GM23338 (cell line): ENCODE data around the gene CCDC134. TPM values are rescaled to one million over a fixed set of nuclear protein-coding genes. Genes with fewer than 3 reads are reported as not detected.

Experiments
- ATAC-seq: fragments of 200-7000 bp; cut with Tn5 transposase; 3 replicates; pipeline ENCODE4 v1.9.1; 2020
- DNase-seq: peaks from one replicate; pipeline ENCODE4 v3.0.0-alpha.2; 2015; ENCODE audit warnings: low spot score
- H2AFZ ChIP-seq: fragments of 200-600 bp; sonication (generic); 2 replicates; pipeline ENCODE4 v1.8.0; 2016; ENCODE audit warnings: antibody characterized with exemption, mild to moderate bottlenecking, moderate library complexity
- H3F3A ChIP-seq: fragments of 200-600 bp; sonication (generic); replicated peaks from 2 replicates; pipeline ENCODE4 v1.8.0; 2017; ENCODE audit warnings: antibody characterized with exemption, mixed run types, low read depth
- H3K27ac ChIP-seq: fragments of 200-600 bp; sonication (generic); 2 replicates; pipeline ENCODE4 v1.6.1; 2016; ENCODE audit warnings: low read depth
- H3K27me3 ChIP-seq: fragments of 200-600 bp; sonication (generic); 2 replicates; pipeline ENCODE4 v1.8.0; 2016; ENCODE audit warnings: mild to moderate bottlenecking, mixed run types, moderate library complexity; ENCODE audit not compliant: insufficient read depth
- H3K36me3 ChIP-seq: fragments of 200-600 bp; sonication (generic); 2 replicates; pipeline ENCODE4 v1.8.0; 2016; ENCODE audit warnings: mild to moderate bottlenecking; ENCODE audit not compliant: insufficient read depth
- H3K4me1 ChIP-seq: fragments of 200-600 bp; sonication (generic); 2 replicates; pipeline ENCODE4 v1.8.0; 2016; ENCODE audit warnings: mild to moderate bottlenecking, moderate library complexity; ENCODE audit not compliant: insufficient read depth
- H3K4me2 ChIP-seq: fragments of 200-600 bp; sonication (generic); 2 replicates; pipeline ENCODE4 v1.7.1; 2017; ENCODE audit warnings: mixed run types
- H3K4me3 ChIP-seq: fragments of 200-600 bp; sonication (generic); 2 replicates; pipeline ENCODE4 v1.6.1; 2016; ENCODE audit warnings: mixed run types
- H3K79me2 ChIP-seq: fragments of 200-600 bp; sonication (generic); replicated peaks from 2 replicates; pipeline ENCODE4 v1.8.0; 2017; ENCODE audit warnings: mild to moderate bottlenecking; ENCODE audit not compliant: insufficient read depth
- H3K9me2 ChIP-seq: fragments of 200-600 bp; sonication (generic); 2 replicates; pipeline ENCODE4 v1.8.0; 2017; ENCODE audit not compliant: insufficient read depth
- H4K20me1 ChIP-seq: fragments of 200-600 bp; sonication (generic); replicated peaks from 2 replicates; pipeline ENCODE4 v1.8.0; 2017; ENCODE audit warnings: mild to moderate bottlenecking; ENCODE audit not compliant: insufficient read depth
- H3K27ac Mint-ChIP-seq: 2 replicates; pipeline ENCODE4 v1.8.0; 2020; ENCODE audit warnings: inconsistent platforms, mild to moderate bottlenecking, moderate library complexity, mixed read lengths
- H3K27me3 Mint-ChIP-seq: 3 replicates; pipeline ENCODE4 v1.8.0; 2022; ENCODE audit warnings: low read depth, mild to moderate bottlenecking, moderate library complexity, mixed read lengths, inconsistent platforms; ENCODE audit not compliant: insufficient read depth, poor library complexity
- H3K36me3 Mint-ChIP-seq: 3 replicates; pipeline ENCODE4 v1.8.0; 2021; ENCODE audit warnings: low read depth, mild to moderate bottlenecking, inconsistent platforms, moderate library complexity, mixed read lengths
- H3K4me1 Mint-ChIP-seq: 3 replicates; pipeline ENCODE4 v1.8.0; 2020; ENCODE audit warnings: mild to moderate bottlenecking, inconsistent platforms, mixed read lengths
- H3K4me3 Mint-ChIP-seq: 3 replicates; pipeline ENCODE4 v1.8.0; 2021; ENCODE audit warnings: moderate library complexity, mild to moderate bottlenecking, inconsistent platforms, mixed read lengths
- H3K9me3 Mint-ChIP-seq: 3 replicates; pipeline ENCODE4 v1.8.0; 2020; ENCODE audit warnings: moderate library complexity, mild to moderate bottlenecking, inconsistent platforms, mixed read lengths
- CREB1 ChIP-seq: fragments of 250-450 bp; sonication (Bioruptor Pico); IDR thresholded peaks from 2 replicates; pipeline ENCODE4 v1.5.0; 2020; ENCODE audit warnings: low read depth, mild to moderate bottlenecking, moderate library complexity
- CTCF ChIP-seq, 2 experiments: fragments of 200-600 bp in 1 of 2; sonication (generic) in 1 of 2; conservative IDR thresholded peaks; 2 replicates each; pipeline versions ENCODE4 v1.5.1 to v1.6.1; 2016 to 2017; ENCODE audit warnings: antibody characterized with exemption in 2 of 2, low read depth in 2 of 2, mild to moderate bottlenecking in 2 of 2, moderate library complexity in 1 of 2
- ETS1 ChIP-seq: IDR thresholded peaks from 2 replicates; pipeline ENCODE4 v1.6.1; 2016; ENCODE audit warnings: antibody characterized with exemption
- EZH2 ChIP-seq: fragments of 200-600 bp; sonication (generic); IDR thresholded peaks from one replicate; pipeline ENCODE4 v1.8.0; 2017; ENCODE audit warnings: antibody characterized with exemption, mild to moderate bottlenecking, low read depth; ENCODE audit not compliant: unreplicated experiment
- JUNB ChIP-seq: IDR thresholded peaks from one replicate; pipeline ENCODE4 v1.6.1; 2016; ENCODE audit warnings: antibody characterized with exemption; ENCODE audit not compliant: unreplicated experiment
- NANOG ChIP-seq: IDR thresholded peaks from 2 replicates; pipeline ENCODE4 v1.6.1; 2016; ENCODE audit warnings: antibody characterized with exemption, borderline replicate concordance
- POLR2AphosphoS5 ChIP-seq: IDR thresholded peaks from 2 replicates; pipeline ENCODE4 v1.6.1; 2016; ENCODE audit warnings: antibody characterized with exemption, low read depth
- STAT1 ChIP-seq: IDR thresholded peaks from one replicate; pipeline ENCODE4 v1.6.1; 2016; ENCODE audit warnings: antibody characterized with exemption; ENCODE audit not compliant: unreplicated experiment
- ZNF331 ChIP-seq: fragments of 250-450 bp; sonication (Bioruptor Pico); IDR thresholded peaks from 2 replicates; pipeline ENCODE4 v1.5.0; 2020; ENCODE audit warnings: low read depth, mild to moderate bottlenecking, moderate library complexity
- polyA plus RNA-seq: library from polyadenylated mRNA; unstranded; fragments of >200 nt; fragmentation: Nextera tagmentation; extraction: Ambion mirVana; gene quantifications from 2 replicates; pipeline ENCODE4 v1.2.1, GENCODE V29; 2016
- total RNA-seq: library from RNA; depleted of rRNA; stranded (reverse); fragments of >200 nt; shearing (Covaris generic); gene quantifications from 2 replicates; pipeline ENCODE4 v1.2.3, GENCODE V29; 2014
- TF ChIP-seq, protein P1 (sequence below): fragments of 250-450 bp; sonication (Bioruptor Pico); IDR thresholded peaks from 2 replicates; pipeline ENCODE4 v1.5.0; 2020; ENCODE audit warnings: mild to moderate bottlenecking, moderate library complexity

The CCDC134 gene
- total and polyA plus RNA-seq, 2 experiments from 2014 or later = 2.7 to 24.5 TPM

DNA sequence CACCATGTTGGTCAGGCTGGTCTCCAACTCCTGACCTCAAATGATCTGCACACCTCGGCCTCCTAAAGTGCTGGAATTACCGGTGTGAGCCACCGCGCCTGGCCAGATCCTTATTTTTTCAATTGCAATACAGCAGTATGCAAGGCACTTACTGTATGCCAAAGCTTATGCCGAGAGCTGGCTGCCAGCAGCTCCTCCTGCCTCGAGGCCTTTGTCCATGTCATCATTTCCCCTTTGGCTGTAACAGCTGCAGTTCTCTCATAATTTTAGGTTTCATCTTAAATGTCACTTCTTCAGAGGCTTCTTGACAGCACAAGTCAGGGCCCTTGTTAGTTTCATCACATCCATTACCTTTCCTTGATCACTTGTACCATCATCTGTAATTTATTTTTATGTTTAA is 30.9 kb downstream of the CCDC134 start:
- Mint-ChIP-seq H3K4me3 (no peak overlapping the region; the same call in 2 of the 3 replicates), H3K9me3 (no peaks in the 10 kb centered on the region), H3K4me1 (peaks cover 33% of the 10 kb centered on the region), H3K27me3 (peaks cover 8% of the 10 kb centered on the region), H3K36me3 (peaks cover 20% of the 10 kb centered on the region), H3K27ac (peak overlapping the region; percentile 59)
- peak overlapping the region; percentile 97 for H3K27ac ChIP-seq
- H3K4me3 ChIP-seq = no peak overlapping the region
- H3K4me1 ChIP-seq = peaks cover 23% of the 10 kb centered on the region
- peak overlapping the region; percentile 71; the same call in 1 of the 2 replicates for H3K4me2 ChIP-seq
- ATAC-seq (no peak), DNase-seq (no peak)
- peaks cover 10% of the 10 kb centered on the region for H4K20me1 ChIP-seq
- no peak for TF ChIP-seq ETS1
- no peak for TF ChIP-seq CREB1 (CRISPR knock-in tag)
- no peak for TF ChIP-seq STAT1
- TF ChIP-seq ZNF331 (CRISPR knock-in tag) = no peak
- H3K79me2 ChIP-seq = peaks cover 32% of the 10 kb centered on the region
- peaks cover 9% of the 10 kb centered on the region; the same call in 1 of the 2 replicates for H3K36me3 ChIP-seq
- no peaks in the 10 kb centered on the region for H3K9me2 ChIP-seq
- H3F3A ChIP-seq = peaks cover 5% of the 10 kb centered on the region; the same call in 1 of the 2 replicates
- no peak overlapping the region for H2AFZ ChIP-seq
- no peaks in the 10 kb centered on the region for H3K27me3 ChIP-seq

- no peak overlapping the region for H2AFZ ChIP-seq
- Mint-ChIP-seq H3K4me1 (peaks cover 33% of the 10 kb centered on the region), H3K9me3 (no peaks in the 10 kb centered on the region), H3K4me3 (peak overlapping the region; percentile 99), H3K36me3 (peaks cover 26% of the 10 kb centered on the region), H3K27ac (peak overlapping the region; percentile 99), H3K27me3 (peaks cover 8% of the 10 kb centered on the region)
- no peaks in the 10 kb centered on the region for H3K27me3 ChIP-seq
- H3K27ac ChIP-seq = peak overlapping the region; percentile 97
- peaks cover 5% of the 10 kb centered on the region; the same call in 1 of the 2 replicates for H3F3A ChIP-seq
- H3K9me2 ChIP-seq = no peaks in the 10 kb centered on the region
- ATAC-seq (no peak), DNase-seq (no peak)
- H3K79me2 ChIP-seq = peaks cover 38% of the 10 kb centered on the region
- H3K36me3 ChIP-seq = peaks cover 15% of the 10 kb centered on the region
- peak overlapping the region; percentile 71 for H3K4me2 ChIP-seq
- peaks cover 10% of the 10 kb centered on the region for H4K20me1 ChIP-seq
- peaks cover 26% of the 10 kb centered on the region for H3K4me1 ChIP-seq
- peak overlapping the region; percentile 79 for H3K4me3 ChIP-seq
- TF ChIP-seq ETS1 (no peak), STAT1 (no peak), EZH2 (no peak), CTCF (conservative IDR thresholded peaks at IDR 0.05; ENCODE audit: low read depth in 2 of 2) (no peak), JUNB (no peak), CREB1 (CRISPR knock-in tag) (no peak), POLR2AphosphoS5 (no peak), NANOG (no peak)
- TF ChIP-seq, protein P1, sequence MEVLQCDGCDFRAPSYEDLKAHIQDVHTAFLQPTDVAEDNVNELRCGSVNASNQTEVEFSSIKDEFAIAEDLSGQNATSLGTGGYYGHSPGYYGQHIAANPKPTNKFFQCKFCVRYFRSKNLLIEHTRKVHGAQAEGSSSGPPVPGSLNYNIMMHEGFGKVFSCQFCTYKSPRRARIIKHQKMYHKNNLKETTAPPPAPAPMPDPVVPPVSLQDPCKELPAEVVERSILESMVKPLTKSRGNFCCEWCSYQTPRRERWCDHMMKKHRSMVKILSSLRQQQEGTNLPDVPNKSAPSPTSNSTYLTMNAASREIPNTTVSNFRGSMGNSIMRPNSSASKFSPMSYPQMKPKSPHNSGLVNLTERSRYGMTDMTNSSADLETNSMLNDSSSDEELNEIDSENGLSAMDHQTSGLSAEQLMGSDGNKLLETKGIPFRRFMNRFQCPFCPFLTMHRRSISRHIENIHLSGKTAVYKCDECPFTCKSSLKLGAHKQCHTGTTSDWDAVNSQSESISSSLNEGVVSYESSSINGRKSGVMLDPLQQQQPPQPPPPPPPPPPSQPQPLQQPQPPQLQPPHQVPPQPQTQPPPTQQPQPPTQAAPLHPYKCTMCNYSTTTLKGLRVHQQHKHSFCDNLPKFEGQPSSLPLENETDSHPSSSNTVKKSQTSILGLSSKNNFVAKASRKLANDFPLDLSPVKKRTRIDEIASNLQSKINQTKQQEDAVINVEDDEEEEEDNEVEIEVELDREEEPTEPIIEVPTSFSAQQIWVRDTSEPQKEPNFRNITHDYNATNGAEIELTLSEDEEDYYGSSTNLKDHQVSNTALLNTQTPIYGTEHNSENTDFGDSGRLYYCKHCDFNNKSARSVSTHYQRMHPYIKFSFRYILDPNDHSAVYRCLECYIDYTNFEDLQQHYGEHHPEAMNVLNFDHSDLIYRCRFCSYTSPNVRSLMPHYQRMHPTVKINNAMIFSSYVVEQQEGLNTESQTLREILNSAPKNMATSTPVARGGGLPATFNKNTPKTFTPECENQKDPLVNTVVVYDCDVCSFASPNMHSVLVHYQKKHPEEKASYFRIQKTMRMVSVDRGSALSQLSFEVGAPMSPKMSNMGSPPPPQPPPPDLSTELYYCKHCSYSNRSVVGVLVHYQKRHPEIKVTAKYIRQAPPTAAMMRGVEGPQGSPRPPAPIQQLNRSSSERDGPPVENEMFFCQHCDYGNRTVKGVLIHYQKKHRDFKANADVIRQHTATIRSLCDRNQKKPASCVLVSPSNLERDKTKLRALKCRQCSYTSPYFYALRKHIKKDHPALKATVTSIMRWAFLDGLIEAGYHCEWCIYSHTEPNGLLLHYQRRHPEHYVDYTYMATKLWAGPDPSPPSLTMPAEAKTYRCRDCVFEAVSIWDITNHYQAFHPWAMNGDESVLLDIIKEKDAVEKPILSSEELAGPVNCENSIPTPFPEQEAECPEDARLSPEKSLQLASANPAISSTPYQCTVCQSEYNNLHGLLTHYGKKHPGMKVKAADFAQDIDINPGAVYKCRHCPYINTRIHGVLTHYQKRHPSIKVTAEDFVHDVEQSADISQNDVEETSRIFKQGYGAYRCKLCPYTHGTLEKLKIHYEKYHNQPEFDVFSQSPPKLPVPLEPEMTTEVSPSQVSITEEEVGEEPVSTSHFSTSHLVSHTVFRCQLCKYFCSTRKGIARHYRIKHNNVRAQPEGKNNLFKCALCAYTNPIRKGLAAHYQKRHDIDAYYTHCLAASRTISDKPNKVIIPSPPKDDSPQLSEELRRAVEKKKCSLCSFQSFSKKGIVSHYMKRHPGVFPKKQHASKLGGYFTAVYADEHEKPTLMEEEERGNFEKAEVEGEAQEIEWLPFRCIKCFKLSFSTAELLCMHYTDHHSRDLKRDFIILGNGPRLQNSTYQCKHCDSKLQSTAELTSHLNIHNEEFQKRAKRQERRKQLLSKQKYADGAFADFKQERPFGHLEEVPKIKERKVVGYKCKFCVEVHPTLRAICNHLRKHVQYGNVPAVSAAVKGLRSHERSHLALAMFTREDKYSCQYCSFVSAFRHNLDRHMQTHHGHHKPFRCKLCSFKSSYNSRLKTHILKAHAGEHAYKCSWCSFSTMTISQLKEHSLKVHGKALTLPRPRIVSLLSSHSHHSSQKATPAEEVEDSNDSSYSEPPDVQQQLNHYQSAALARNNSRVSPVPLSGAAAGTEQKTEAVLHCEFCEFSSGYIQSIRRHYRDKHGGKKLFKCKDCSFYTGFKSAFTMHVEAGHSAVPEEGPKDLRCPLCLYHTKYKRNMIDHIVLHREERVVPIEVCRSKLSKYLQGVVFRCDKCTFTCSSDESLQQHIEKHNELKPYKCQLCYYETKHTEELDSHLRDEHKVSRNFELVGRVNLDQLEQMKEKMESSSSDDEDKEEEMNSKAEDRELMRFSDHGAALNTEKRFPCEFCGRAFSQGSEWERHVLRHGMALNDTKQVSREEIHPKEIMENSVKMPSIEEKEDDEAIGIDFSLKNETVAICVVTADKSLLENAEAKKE (CRISPR knock-in tag) = no peak
These were observed 31.5 kb downstream of the CCDC134 start for GRCh38 chr22:41831828-41832552.
